ENCODE data around the gene DNM3.
"Not testable (repeated sequence)": the region's sequence is repeated elsewhere in the genome, so short reads cannot be mapped to it uniquely, and the experiment has no call there.

The DNM3 gene

GRCh38 chr1:172005856-172006255 lies 164.6 kb downstream of the DNM3 start:
- in situ Hi-C loops (cut with MboI; ENCODE audit: low sequenced_read_pairs, unreplicated experiment), result no loop called here
- no peak for TF ChIP-seq CTCF (IDR thresholded peaks at IDR 0.05; ENCODE audit: borderline replicate concordance, control extremely low read depth, extremely low read depth, insufficient read depth, missing control alignments)
- no peak for DNase-seq (ENCODE audit: low spot score)

- no peak for TF ChIP-seq CTCF (IDR thresholded peaks at IDR 0.05; ENCODE audit: borderline replicate concordance, control extremely low read depth, extremely low read depth, insufficient read depth, missing control alignments)
- DNase-seq (ENCODE audit: low spot score), result no peak
- in situ Hi-C loops (cut with MboI; ENCODE audit: low sequenced_read_pairs, unreplicated experiment), result no loop called here
These were observed 165.4 kb downstream of the DNM3 start for GRCh38 chr1:172006660-172007059.

- no peak for DNase-seq (ENCODE audit: low spot score)
- in situ Hi-C loops (cut with MboI; ENCODE audit: low sequenced_read_pairs, unreplicated experiment), result no loop called here
- TF ChIP-seq CTCF (IDR thresholded peaks at IDR 0.05; ENCODE audit: borderline replicate concordance, control extremely low read depth, extremely low read depth, insufficient read depth, missing control alignments), result no peak
These were observed 177.5 kb downstream of the DNM3 start for GRCh38 chr1:172018727-172019311.

- in situ Hi-C loops (cut with MboI; ENCODE audit: low sequenced_read_pairs, unreplicated experiment), result no loop called here
- no peak for TF ChIP-seq CTCF (IDR thresholded peaks at IDR 0.05; ENCODE audit: borderline replicate concordance, control extremely low read depth, extremely low read depth, insufficient read depth, missing control alignments)
- DNase-seq (ENCODE audit: low spot score), result no peak
These were observed 178.7 kb downstream of the DNM3 start for GRCh38 chr1:172019976-172020375.

GRCh38 chr1:172024516-172024915 lies 183.2 kb downstream of the DNM3 start:
- in situ Hi-C loops (cut with MboI; ENCODE audit: low sequenced_read_pairs, unreplicated experiment), result no loop called here
- TF ChIP-seq CTCF (IDR thresholded peaks at IDR 0.05; ENCODE audit: borderline replicate concordance, control extremely low read depth, extremely low read depth, insufficient read depth, missing control alignments), result no peak
- no peak for DNase-seq (ENCODE audit: low spot score)

- DNase-seq (ENCODE audit: low spot score); in situ Hi-C loops (cut with MboI; ENCODE audit: low sequenced_read_pairs, unreplicated experiment): not testable (repeated sequence)
These were observed 183.8 kb downstream of the DNM3 start for GRCh38 chr1:172024944-172025738.

- in situ Hi-C loops (cut with MboI; ENCODE audit: low sequenced_read_pairs, unreplicated experiment), result no loop called here
- no peak for DNase-seq (ENCODE audit: low spot score)
- TF ChIP-seq CTCF (IDR thresholded peaks at IDR 0.05; ENCODE audit: borderline replicate concordance, control extremely low read depth, extremely low read depth, insufficient read depth, missing control alignments), result no peak
These were observed 199.2 kb downstream of the DNM3 start for GRCh38 chr1:172040466-172040865.

Data from GM13976 (cell line).